SH-SY5Y (cell line): Measurements from ENCODE around the gene EPB41.

Experiments
- GATA2 ChIP-seq: IDR thresholded peaks from 2 replicates; pipeline ENCODE4 v1.6.1; 2011; ENCODE audit warnings: mild to moderate bottlenecking, low read depth, low read length
- GATA3 ChIP-seq: IDR thresholded peaks from 2 replicates; pipeline ENCODE4 v1.6.1; 2011; ENCODE audit warnings: low read depth, mild to moderate bottlenecking, low read length, moderate library complexity

- TF ChIP-seq GATA2 (no peak), GATA3 (no peak)
Observed at GRCh38 chr1:29044010-29044409, 129.6 kb downstream of the EPB41 start.
